Epidermal melanocyte (primary cell): ENCODE results near the gene PACS2.
"Not testable (repeated sequence)": the region's sequence is repeated elsewhere in the genome, so short reads cannot be mapped to it uniquely, and the experiment has no call there.

ENCODE experiments used
- DNase-seq: peaks from one replicate; pipeline ENCODE4 v3.0.0; 2011; ENCODE audit warnings: low spot score; ENCODE audit not compliant: insufficient read length

Gene PACS2

DNA sequence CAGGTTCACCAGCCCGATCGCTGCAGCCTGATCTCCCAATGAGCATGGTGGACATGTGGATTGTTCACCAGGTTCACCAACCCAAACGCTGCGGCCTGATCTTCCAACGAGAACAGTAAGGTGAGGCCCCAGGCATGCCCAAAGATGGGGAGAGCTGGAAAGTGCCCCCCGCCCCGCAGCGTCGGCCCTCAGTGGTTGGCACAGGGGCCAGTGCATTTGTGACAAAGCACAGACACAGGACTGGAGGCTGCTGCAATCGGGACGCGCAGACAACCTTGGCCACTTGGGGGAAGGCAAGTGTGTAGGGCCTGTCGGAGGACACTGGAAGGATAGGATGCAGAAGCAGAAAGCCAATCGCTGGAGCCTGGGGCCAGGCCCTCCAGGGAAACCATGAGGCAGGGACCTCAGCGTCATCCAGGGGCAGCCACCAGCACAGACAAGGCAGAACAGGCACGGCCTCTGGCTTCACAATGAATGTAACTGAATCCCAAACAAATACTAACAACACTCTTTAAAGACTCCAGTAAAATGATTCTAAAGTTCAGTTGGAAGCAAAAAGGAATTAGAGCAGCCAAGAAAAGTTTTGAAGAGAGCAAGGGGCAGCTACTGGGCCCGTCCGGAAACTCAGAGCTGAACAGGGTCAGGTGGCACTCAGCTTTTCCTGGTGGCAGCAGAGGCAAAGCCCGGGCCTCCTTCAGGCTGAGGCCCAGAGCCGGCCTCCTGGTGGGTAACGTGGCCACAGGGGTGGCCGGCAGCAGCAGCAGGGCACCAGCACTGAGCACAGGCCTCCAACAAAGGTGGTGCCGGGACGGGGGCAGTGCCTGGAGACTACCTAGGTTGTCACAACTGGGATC is 27.1 kb upstream of the PACS2 start:
- no peak for DNase-seq

DNA sequence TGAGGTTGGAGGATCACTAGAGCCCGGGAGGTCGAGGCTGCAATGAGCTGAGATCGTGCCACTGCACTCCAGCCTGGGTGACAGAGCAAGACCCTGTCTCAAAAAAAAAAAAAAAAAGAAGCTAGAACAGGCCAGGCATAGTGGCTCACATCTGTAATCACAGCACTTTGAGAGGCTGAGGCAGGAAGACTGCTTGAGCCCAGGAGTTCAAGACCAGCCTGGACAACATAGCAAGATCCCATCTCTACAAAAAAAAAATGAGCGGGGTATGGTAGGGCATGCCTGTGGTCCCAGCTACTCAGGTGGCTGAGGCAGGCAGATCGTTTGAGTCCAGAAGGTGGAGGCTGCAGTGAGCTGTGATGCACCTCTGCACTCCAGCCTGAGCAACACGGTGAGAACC is 25.6 kb upstream of the PACS2 start:
- DNase-seq = not testable (repeated sequence)

DNA sequence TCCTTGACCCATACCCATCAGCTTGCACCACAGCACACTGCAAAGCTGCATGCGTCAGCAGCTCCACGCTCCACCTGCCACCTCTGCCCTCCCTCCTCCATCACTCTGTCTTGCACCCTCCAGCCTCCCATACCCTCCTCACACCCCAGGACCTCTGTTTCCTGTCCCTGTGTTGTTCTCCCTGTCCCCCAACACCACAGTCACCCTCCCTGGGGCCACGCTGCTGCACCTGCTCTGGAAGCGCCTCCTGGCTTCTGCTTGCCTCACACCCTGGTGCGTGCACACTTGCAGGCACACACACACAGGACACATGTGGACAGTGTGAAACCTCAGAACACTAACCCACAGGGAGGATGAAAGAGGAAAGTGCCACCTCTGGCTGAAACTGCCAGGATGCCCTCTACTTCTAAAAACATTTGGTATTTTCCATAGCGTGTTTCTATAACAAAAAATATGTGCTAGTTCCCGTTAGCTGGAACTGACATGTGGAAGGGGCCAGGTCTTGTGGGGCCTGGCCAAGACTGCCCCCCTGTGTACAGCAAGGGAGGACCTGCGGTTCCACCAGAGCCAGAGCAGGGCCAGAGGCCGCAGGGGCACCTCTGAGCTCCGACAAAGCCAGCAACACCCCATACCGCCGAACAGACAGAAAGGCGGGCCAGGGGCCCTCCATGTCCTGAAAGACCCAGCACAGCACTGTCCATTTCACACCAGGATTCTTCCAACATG is 23.8 kb upstream of the PACS2 start:
- no peak for DNase-seq

DNA sequence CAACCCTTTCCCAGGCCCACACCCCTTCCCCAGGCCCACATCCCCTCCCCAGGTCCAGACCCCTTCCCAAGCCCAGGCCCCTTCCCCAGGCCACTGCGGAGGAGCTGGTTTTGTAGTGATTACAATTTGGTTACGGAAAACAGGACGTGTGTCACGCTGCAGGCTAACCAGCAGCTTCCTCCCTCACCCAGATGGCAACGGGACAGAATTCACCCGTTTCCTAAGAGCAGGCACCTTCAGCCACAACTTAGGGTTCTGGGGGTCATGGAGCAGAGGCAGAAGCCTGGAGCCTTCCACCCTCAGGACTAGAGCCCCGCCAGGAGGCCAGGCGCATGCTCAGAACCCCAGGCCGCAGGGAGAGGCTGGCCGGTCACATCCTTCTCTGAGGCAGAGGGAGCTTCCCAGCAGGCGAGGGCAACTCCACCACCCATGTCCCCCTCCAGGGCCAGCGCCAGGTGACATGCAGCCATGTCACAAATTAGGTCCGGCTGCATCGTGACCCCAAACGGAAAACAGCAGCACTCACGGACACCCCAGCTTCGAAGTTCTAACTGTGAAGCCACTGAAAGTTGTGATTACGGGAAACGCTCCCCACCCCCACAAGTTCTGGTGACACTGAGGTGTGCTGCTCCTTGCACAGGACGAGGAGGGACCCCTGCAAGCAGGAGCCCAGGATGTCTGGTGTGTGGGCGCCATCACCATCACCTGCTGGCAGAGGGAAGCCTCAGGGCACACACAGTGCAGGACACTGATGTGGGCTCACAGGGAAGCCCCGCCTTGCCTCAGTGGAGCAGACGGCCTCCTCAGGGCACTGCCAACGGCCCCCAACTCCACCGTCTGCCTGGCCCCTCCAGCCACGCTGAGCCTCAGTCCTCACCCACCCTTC is 21.5 kb upstream of the PACS2 start:
- DNase-seq = no peak

DNA sequence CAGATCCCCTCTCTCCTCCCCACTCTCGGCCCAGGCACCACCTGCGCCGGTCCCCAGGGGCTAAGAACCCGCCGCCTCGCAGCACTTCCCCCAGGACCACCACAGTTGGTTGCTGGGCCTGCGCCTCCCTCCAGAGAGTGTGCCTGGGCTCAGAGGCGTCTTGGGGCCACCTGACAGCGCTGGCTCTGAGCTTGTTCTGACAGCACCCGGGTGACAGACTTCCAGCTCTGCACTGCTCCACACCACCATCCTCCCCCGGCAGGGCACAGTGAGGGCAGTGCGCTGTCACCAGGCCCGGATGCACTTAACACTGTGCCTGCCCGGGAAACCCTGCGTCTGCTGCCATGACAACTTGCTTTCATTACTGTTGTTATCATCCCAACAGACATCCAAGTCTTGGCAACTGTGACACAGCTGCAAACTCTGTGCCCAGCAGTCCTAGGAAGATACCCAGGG is 20.4 kb upstream of the PACS2 start:
- DNase-seq = no peak

DNA sequence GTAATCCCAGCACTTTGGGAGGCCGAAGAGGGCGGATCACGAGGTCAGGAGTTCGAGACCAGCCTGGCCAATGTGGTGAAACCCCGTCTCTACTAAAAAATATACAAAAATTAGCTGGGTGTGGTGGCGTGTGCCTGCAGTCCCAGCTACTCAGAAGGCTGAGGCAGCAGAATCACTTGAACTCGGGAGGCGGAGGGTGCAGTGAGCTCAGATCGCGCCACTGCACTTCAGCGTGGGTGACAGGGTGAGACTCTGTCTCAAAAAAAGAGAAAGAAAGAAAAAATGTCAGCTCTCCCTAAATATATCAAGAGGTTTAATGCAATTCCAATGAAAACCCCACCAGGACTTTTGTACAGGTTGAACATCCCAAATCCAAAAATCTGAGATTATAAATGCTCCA is 17.2 kb upstream of the PACS2 start:
- not testable (repeated sequence) for DNase-seq

DNA sequence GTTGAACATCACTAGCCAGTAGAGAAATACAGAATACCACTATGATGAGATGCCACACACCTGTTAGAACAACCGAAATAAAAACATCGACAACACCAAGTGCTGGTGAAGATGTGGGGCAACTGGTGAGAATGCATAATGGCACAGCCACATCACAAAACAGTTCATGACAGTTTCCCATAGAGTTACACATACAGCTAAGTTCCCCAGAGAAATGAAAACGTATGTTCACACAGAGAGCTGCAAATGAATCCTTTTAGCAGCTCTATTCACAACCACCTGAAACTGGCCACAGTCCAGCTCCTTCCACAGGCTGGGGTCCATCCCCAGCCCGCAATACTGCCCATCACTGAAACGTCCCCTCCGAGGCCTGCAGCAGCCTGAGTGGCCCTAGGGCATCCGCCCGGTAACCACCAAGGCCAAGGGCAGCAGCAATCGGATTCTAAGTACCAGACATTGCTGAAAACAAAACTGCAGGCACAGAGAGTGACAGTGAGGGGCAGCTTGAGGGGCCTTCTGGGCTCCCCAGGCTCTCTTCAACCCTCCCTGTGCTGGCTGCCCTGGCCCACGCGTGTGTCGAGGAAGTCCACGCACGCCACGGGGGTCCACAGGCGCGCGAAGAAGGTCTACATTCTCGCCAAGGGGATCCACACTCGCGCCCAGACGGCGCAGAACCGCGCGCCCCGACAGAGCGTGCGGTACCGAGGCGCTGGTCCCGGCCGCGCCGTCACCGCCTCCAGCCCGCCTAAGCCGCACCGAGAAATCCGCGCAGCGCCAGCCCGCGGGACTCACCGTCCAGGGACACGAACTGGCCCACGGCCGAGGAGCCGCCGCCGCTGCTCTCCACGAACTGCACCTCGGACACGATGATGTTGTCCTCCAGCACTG is 14.7 kb upstream of the PACS2 start:
- no peak for DNase-seq

DNA sequence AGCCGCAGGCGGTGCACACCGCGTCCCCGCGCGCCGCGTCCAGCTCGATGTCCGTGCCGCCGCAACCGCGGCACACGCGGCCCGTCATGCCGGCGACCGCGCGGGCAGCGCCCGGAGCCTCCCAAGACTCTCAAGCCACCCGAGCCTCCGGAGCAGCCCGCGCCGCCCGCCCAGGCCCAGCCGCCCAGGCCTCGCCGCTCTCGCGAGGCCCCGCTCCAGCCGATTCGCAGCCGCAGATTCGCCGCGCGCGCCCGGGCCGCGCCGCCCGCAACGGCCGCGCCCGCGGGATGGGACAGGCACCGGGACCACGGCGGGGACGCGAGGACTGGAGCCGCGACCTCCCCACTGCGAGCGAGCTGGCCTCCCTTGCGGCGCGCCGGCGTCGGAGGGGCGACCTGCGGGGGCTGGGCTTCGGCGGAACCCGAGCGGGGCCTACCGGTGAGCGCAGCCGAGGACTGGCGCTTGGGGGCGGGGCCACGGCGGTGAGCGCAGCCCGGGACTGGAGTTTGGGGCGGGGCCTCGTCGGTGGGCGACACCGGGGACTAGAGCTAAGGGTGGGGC is 13.9 kb upstream of the PACS2 start, which contains the start of gene BRF1:
Gene BRF1, minus strand, starts transcription at position 460 of the 561 bp plus-strand sequence. Its CDS starts 372 bp downstream, at position 88.
- peak; percentile 81 for DNase-seq

DNA sequence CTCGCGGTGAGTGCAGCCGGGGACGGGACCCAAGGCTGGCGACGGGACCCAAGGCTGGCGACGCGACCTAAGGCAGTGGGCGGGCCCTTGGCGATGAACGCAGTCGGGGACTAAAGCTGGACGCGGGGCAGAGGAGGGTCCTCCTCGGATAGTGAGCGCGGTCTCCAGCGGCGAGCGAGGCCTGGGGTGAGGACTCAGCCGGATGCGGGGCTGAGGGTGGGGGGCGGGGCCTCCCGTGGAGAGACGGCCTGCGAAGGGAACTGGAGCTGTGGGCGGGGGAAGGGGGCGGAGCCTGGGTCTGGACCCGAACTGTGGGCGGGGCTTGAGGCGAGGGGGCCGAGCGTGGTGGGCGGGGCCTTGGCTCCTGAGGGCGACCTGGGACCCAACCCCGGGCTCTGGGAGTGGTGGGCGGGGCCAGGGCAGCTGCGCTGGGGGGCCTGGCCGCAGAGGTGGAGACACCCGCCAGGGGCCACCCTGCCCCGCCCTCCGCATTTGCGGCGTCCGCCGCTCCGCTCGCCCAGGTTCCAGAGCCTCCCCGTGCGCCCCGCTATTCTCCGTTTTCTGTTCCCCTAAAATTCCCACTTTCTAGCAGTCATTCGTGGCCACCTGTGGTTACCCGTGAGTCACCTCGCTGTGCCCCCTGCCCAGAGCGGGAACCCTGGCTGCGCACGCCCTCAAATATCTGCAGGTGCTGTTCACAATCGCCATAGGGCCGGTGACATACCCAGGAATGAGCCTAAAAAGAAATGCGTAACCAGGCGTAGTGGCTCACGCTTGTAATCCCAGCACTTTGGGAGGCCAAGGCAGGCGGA is 13.2 kb upstream of the PACS2 start:
- DNase-seq = peak; percentile 93

DNA sequence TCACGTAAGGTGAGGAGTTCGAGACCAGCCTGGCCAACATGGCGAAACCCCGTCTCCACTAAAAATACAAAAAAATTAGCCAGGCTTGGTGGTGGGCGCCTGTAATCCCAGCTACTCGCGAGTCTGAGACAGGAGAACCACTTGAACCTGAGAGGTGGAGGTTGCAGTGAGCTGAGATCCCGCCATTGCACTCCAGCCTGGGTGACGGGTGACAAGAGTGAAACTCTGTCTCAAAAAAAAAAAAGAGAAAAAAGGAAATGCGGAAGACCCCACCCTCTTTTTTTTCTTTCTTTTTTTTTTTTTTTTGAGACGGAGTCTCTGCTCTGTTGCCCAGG is 12.7 kb upstream of the PACS2 start:
- not testable (repeated sequence) for DNase-seq

DNA sequence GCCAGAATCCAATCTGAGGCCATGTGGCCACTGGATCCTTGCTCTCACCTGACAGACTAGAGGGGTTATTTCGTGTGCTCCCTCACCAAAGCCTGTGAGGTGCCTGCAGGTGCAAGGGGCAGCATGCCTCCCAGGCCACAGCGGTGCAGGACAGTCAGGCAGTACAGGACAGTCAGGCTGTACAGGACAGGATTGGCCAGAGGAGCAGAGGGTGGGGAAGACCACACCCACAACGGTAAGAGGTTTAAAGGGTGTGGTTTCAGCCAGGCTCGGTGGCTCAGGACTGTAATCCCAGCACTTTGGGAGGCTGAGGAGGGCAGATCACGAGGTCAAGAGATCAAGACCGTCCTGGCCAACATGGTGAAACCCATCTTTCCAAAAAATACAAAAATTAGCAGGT is 10.6 kb upstream of the PACS2 start:
- no peak for DNase-seq

DNA sequence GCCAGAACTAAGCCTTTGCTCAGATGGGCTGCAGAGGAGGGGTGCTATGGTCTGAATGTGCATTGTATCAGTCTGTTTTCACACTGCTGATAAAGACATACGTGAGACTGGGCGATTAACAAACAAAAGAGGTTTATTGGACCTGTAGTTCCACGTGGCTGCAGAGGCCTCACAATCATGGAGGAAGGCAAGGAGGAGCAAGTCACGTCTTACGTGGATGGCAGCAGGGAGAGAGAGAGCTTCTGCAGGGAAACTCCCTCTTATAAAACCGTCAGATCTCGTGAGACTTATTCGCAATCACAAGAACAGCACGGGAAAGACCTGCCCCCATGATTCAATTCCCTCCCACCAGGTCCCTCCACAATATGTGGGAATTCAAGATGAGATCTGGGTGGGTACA is 10.0 kb upstream of the PACS2 start:
- no peak for DNase-seq

DNA sequence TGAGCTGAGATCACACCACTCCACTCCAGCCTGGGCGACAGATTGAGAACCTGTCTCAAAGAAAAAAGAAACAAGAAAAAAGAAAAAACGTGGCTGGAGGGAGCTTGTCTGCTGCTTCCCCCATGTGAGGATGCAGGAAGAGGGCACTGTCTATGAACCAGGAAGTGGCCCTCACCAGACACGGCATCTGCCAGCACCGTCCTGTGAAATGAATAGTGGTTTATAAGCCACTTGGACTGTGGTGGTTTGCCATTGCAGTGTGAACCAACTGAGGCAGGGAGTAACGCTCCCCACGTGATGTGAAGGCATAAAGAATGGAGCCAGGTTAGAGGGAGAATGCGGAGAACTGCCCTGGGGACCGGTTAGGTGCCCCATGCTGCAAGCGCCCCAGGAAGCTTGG is 9.2 kb upstream of the PACS2 start:
- no peak for DNase-seq

DNA sequence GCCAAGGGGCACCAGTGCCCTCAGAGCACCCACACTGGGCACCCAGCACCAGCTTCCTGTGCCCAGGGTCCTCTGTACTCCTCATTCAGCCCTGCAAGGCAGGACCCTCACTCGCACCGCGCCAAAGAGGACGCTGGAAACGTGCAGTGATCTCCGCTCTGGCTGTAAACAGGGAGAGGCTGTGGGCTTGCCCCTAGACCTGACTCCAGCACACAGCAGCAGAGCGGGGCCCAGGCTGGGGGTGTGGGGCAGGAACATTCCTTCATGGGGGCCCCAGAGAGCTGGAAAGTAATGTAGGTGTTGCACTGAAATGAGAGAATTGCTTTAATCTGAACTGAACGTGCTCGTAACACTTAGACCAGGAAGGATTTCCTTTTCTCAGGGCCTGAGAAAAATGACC is 8.8 kb upstream of the PACS2 start:
- no peak for DNase-seq

DNA sequence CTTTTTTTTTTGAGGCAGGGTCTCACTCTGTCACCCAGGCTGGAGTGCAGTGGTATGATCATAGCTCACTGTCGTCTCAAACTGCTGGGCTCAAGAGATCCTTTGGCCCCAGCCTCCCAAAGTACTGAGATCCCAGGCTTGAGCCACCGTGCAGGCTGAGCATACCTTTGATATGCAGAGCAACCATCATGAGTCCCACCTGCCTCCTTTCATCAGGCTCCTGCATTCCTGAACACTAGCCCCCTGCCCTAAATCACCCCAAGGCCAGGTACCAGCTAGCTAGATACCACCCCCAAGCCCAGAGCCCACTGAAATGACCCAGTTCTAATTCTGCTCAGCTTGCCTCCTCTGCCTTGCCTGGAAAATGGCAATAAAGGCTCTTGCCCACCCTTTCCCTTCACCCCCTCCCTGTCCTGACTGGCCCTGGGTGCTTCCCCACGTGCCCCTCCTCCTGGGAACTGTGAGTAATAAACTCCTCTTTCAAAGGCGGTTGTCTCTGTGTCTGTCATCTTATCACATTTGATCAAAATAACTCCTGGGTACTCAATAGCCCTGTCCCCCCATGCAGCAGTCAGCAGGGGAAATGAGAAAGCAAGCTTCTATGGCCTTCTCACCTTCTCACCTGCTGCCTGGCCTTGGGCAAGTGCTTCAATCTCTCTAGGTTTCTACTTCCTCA is 7.4 kb upstream of the PACS2 start:
- DNase-seq = no peak

DNA sequence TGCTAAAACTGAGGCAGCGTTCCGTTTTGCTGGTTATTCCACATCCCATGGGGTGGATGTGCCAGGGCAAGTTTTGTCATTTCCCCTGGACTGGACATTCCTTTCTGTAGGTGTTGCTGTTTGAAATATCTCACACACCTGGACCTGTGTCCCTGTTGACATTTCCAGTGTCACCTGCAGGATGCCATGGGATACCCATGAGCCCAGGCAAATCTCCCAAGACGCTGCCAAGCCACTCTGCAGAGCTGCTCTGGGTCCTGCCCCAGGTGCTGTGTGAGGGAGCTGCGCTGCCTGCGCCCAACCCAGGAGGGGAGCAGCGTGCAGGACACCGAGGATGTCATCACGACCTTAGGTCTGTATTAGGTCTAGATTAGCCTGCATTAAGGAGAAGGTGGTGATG is 5.2 kb upstream of the PACS2 start:
- DNase-seq = no peak

DNA sequence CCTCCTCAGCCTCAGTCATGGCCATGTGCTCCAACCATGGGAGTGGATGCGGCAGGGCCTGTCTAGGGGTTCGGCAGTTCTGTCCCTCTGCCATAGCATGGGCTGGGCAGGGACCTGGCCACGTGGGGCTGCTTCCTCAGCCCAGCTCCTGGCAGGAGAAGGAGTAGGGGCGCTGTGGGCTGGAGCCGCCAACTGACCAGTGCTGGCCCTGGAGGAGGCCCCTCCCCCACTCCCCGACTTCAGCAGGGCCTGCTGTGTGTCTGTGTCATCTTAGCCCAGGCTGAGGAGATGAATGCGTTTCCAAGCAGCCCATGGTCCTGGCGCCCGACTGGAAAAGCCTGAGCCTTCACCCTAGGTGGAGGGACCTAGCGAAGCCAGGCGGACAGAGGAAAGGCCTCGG is 2.7 kb upstream of the PACS2 start:
- DNase-seq = no peak

DNA sequence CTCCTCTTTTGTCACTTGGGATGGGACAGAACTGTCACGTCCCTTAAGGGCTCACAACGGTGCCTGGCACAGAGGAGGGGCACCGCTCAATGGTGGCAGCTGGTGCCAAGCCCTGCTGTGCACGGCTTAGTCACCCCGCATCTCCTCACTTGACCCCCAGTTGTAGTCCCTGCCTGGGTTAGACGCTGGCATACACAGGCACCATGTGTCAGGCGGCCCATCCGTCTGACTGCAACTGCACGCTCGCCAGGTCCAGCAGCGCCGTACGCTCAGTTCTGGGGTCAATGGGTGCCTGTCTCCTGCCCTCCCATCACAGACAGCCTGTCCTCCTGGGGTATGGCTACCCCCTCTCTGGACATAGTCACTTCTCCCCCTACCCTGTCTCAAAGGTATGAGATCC is 1.6 kb upstream of the PACS2 start:
- no peak for DNase-seq
